SK-N-SH (cell line): ENCODE measurements around the gene AHRR. TPM values are rescaled to one million over a fixed set of nuclear protein-coding genes. Genes with fewer than 3 reads are reported as not detected.

Source experiments
- CTCF ChIA-PET: fragments of 300-600, 350-600 bp; formaldehyde crosslinking; extraction: SDS; loops from one replicate; lab custom pipeline; 2021; lab: Yijun Ruan, JAX
- POLR2A ChIA-PET: fragments of 350-600 bp; sonication (Branson Sonifier 250); formaldehyde crosslinking; extraction: SDS; loops from one replicate; lab custom pipeline; 2020; ENCODE audit warnings: antibody characterized with exemption, inconsistent platforms; lab: Yijun Ruan, JAX
- DNase-seq: peaks from one replicate; pipeline ENCODE4 v3.0.0; 2012
- H2AFZ ChIP-seq: fragments of 200-600 bp; sonication (generic); 2 replicates; pipeline ENCODE4 v1.8.1; 2016; ENCODE audit warnings: antibody characterized with exemption, mild to moderate bottlenecking, low read depth
- H3F3A ChIP-seq: fragments of 200-600 bp; sonication (generic); replicated peaks from 2 replicates; pipeline ENCODE3; 2016; ENCODE audit warnings: antibody characterized with exemption, mild to moderate bottlenecking; ENCODE audit not compliant: insufficient read depth
- H3K27ac ChIP-seq, 2 experiments: fragments of 200-500 bp in 1 of 2; fragments of 200-600 bp in 1 of 2; sonication (Bioruptor generic) in 1 of 2; sonication (generic), shearing (Covaris generic) in 1 of 2; 2 replicates each; pipeline versions ENCODE4 v1.5.1 to v1.6.1; 2014 to 2016; ENCODE audit warnings: low read depth in 2 of 2, inconsistent platforms in 1 of 2, low read length in 1 of 2, mild to moderate bottlenecking in 1 of 2, mixed read lengths in 1 of 2
- H3K27me3 ChIP-seq: fragments of 200-600 bp; sonication (generic), shearing (Covaris generic); 2 replicates; pipeline ENCODE4 v1.6.1; 2016; ENCODE audit warnings: mixed run types; ENCODE audit not compliant: insufficient read depth
- H3K36me3 ChIP-seq, 2 experiments: fragments of 200-500 bp in 1 of 2; fragments of 200-600 bp in 1 of 2; sonication (Bioruptor generic) in 1 of 2; sonication (generic) in 1 of 2; replicated peaks in 1 of 2; 2 replicates each; pipeline versions ENCODE3 to v1.5.1; 2014 to 2016; ENCODE audit warnings: low read length in 1 of 2, mild to moderate bottlenecking in 1 of 2; ENCODE audit not compliant: insufficient read depth in 2 of 2, control insufficient read depth in 1 of 2
- H3K4me1 ChIP-seq, 2 experiments: fragments of 200-500 bp in 1 of 2; fragments of 200-600 bp in 1 of 2; sonication (Bioruptor generic) in 1 of 2; sonication (generic), shearing (Covaris generic) in 1 of 2; 2 replicates each; pipeline versions ENCODE4 v1.5.1 to v1.6.1; 2014 to 2016; ENCODE audit warnings: low read depth in 1 of 2, low read length in 1 of 2, mixed run types in 1 of 2; ENCODE audit not compliant: insufficient read depth in 2 of 2, control insufficient read depth in 1 of 2
- H3K4me2 ChIP-seq: fragments of 200-600 bp; sonication (generic), shearing (Covaris generic); 2 replicates; pipeline ENCODE4 v1.6.1; 2017; ENCODE audit warnings: mixed run types
- H3K4me3 ChIP-seq, 2 experiments: fragments of 200-500 bp in 1 of 2; fragments of 200-600 bp in 1 of 2; sonication (Bioruptor generic) in 1 of 2; sonication (generic), shearing (Covaris generic) in 1 of 2; 2 replicates each; pipeline versions ENCODE4 v1.5.1 to v1.8.1; 2014 to 2016; ENCODE audit warnings: low read depth in 2 of 2, inconsistent platforms in 1 of 2, low read length in 1 of 2, mild to moderate bottlenecking in 1 of 2, mixed read lengths in 1 of 2, moderate library complexity in 1 of 2
- H3K79me2 ChIP-seq: fragments of 200-600 bp; sonication (generic); 2 replicates; pipeline ENCODE4 v1.8.1; 2017; ENCODE audit warnings: mild to moderate bottlenecking; ENCODE audit not compliant: insufficient read depth
- H3K9ac ChIP-seq: fragments of 200-600 bp; sonication (generic); 2 replicates; pipeline ENCODE4 v1.6.1; 2017; ENCODE audit warnings: mixed run types
- H3K9me2 ChIP-seq: fragments of 200-600 bp; sonication (generic); 2 replicates; pipeline ENCODE4 v1.6.1; 2017; ENCODE audit warnings: mixed run types
- H3K9me3 ChIP-seq: fragments of 200-600 bp; sonication (generic); 2 replicates; pipeline ENCODE4 v1.6.1; 2017; ENCODE audit warnings: mixed run types, mild to moderate bottlenecking, moderate library complexity
- H4K20me1 ChIP-seq: fragments of 200-600 bp; sonication (generic); 2 replicates; pipeline ENCODE4 v1.6.1; 2017; ENCODE audit warnings: mild to moderate bottlenecking, mixed run types; ENCODE audit not compliant: insufficient read depth
- ELF1 ChIP-seq: IDR thresholded peaks from 2 replicates; pipeline ENCODE4 v1.4.0; 2012
- EP300 ChIP-seq, 2 experiments: IDR thresholded peaks; 2 replicates each; pipeline versions ENCODE4 v1.4.0 to v1.6.1; 2012; ENCODE audit warnings: borderline replicate concordance in 1 of 2, low read depth in 1 of 2, low read length in 1 of 2
- EZH2phosphoT487 ChIP-seq: fragments of 200-600 bp; sonication (generic); IDR thresholded peaks from 2 replicates; pipeline ENCODE4 v1.6.1; 2017; ENCODE audit warnings: low read depth, mixed run types, mild to moderate bottlenecking, antibody characterized with exemption, moderate library complexity, borderline replicate concordance
- FOSL2 ChIP-seq: IDR thresholded peaks from 2 replicates; pipeline ENCODE4 v1.4.0; 2012; ENCODE audit warnings: low read depth, mild to moderate bottlenecking, moderate library complexity, borderline replicate concordance
- FOXJ3 ChIP-seq: sonication (generic); formaldehyde crosslinking; IDR thresholded peaks from 2 replicates; pipeline ENCODE4 v1.5.1; 2020; ENCODE audit warnings: mild to moderate bottlenecking, missing genetic modification reagents
- GABPA ChIP-seq: IDR thresholded peaks from 2 replicates; pipeline ENCODE4 v1.4.0; 2012; ENCODE audit warnings: low read depth, mild to moderate bottlenecking
- GATA2 ChIP-seq: sonication (generic); formaldehyde crosslinking; IDR thresholded peaks from 2 replicates; pipeline ENCODE4 v1.5.0; 2020; ENCODE audit warnings: mild to moderate bottlenecking, missing genetic modification reagents
- IRF3 ChIP-seq: fragments of 150-350 bp; IDR thresholded peaks from 2 replicates; pipeline ENCODE4 v1.6.1; 2016; ENCODE audit warnings: mild to moderate bottlenecking, low read depth, low read length
- JUND ChIP-seq: IDR thresholded peaks from 2 replicates; pipeline ENCODE4 v1.4.0; 2012
- NRF1 ChIP-seq: IDR thresholded peaks from 2 replicates; pipeline ENCODE4 v1.6.1; 2012; ENCODE audit warnings: low read depth, mild to moderate bottlenecking, low read length
- RAD21 ChIP-seq: IDR thresholded peaks from 2 replicates; pipeline ENCODE4 v1.6.1; 2012; ENCODE audit warnings: mild to moderate bottlenecking, low read length
- REST ChIP-seq: IDR thresholded peaks from 2 replicates; pipeline ENCODE4 v1.6.1; 2012; ENCODE audit warnings: mild to moderate bottlenecking, low read depth, low read length, moderate library complexity
- RFX5 ChIP-seq: IDR thresholded peaks from 2 replicates; pipeline ENCODE4 v1.6.1; 2012; ENCODE audit warnings: mild to moderate bottlenecking, improper control_type of control experiment, low read length
- TAF1 ChIP-seq: IDR thresholded peaks from 2 replicates; pipeline ENCODE4 v1.6.1; 2012; ENCODE audit warnings: low read depth, mild to moderate bottlenecking, low read length, moderate library complexity, borderline replicate concordance
- TEAD4 ChIP-seq: IDR thresholded peaks from 2 replicates; pipeline ENCODE4 v1.4.0; 2012; ENCODE audit warnings: mild to moderate bottlenecking, borderline replicate concordance; ENCODE audit not compliant: insufficient read depth
- USF2 ChIP-seq: fragments of 150-350 bp; IDR thresholded peaks from 2 replicates; pipeline ENCODE4 v1.6.1; 2017; ENCODE audit warnings: antibody characterized with exemption, low read length, low read depth, borderline replicate concordance
- ZBTB33 ChIP-seq: IDR thresholded peaks from 2 replicates; pipeline ENCODE4 v1.4.0; 2012; ENCODE audit warnings: low read depth, borderline replicate concordance
- WGBS: methylation state at CpG from one replicate; pipeline ENCODE4 v1.1.6; 2017; ENCODE audit warnings: low lambda C conversion rate; 5-methylcytosine and 5-hydroxymethylcytosine counted together
- polyA plus RNA-seq, 3 experiments: library from polyadenylated mRNA; depleted of rRNA; stranded (reverse); fragments of >200 nt; gene quantifications; 2 replicates each; pipeline ENCODE4 v1.2.3, GENCODE V29; 2012
- TF ChIP-seq, protein P1 (sequence below): IDR thresholded peaks from 2 replicates; pipeline ENCODE4 v1.4.0; 2012; ENCODE audit warnings: low read depth
- TF ChIP-seq, protein P2 (sequence below): IDR thresholded peaks from 2 replicates; pipeline ENCODE4; 2012

Gene AHRR
- polyA plus RNA-seq, 1 of the 3 experiments (the other 2 are of a cell fraction) = 0.71 TPM

- TF ChIP-seq RAD21 (no peak), TAF1 (no peak), REST (no peak), JUND (no peak), FOXJ3 (CRISPR knock-in tag) (no peak), ELF1 (no peak), ZBTB33 (no peak), EP300 (IDR thresholded peaks at IDR 0.05; ENCODE audit: borderline replicate concordance in 1 of 2, low read depth in 1 of 2, low read length in 1 of 2) (no peak), TEAD4 (no peak), GABPA (no peak), IRF3 (no peak), EZH2phosphoT487 (no peak), GATA2 (CRISPR knock-in tag) (no peak), NRF1 (no peak), FOSL2 (no peak), RFX5 (no peak), USF2 (no peak)
- TF ChIP-seq, protein P1, sequence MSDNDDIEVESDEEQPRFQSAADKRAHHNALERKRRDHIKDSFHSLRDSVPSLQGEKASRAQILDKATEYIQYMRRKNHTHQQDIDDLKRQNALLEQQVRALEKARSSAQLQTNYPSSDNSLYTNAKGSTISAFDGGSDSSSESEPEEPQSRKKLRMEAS = no peak
- TF ChIP-seq, protein P2, sequence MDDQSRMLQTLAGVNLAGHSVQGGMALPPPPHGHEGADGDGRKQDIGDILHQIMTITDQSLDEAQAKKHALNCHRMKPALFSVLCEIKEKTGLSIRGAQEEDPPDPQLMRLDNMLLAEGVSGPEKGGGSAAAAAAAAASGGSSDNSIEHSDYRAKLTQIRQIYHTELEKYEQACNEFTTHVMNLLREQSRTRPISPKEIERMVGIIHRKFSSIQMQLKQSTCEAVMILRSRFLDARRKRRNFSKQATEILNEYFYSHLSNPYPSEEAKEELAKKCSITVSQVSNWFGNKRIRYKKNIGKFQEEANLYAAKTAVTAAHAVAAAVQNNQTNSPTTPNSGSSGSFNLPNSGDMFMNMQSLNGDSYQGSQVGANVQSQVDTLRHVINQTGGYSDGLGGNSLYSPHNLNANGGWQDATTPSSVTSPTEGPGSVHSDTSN = no peak
- Histone ChIP-seq H3K4me1 (no peaks in the 10 kb centered on the region; a peak in 1 of 4 replicates), H3K36me3 (no peaks in the 10 kb centered on the region), H3K9me3 (no peaks in the 10 kb centered on the region), H3K9ac (no peak overlapping the region), H4K20me1 (no peaks in the 10 kb centered on the region), H3K27ac (no peak overlapping the region), H3K79me2 (no peaks in the 10 kb centered on the region), H2AFZ (no peak overlapping the region), H3F3A (no peaks in the 10 kb centered on the region), H3K4me3 (no peak overlapping the region), H3K9me2 (no peaks in the 10 kb centered on the region), H3K4me2 (no peak overlapping the region), H3K27me3 (no peaks in the 10 kb centered on the region)
- POLR2A ChIA-PET = no interaction called here
- CTCF ChIA-PET = interaction anchor here (1.1 kb wide), 1 partner anchor 10 kb away, joined by 3 read pairs; no protein-coding TSS in a partner anchor
- 82% methylated on average over 20 of the region's 24 CpGs for WGBS
- no peak for DNase-seq
Observed at GRCh38 chr5:423626-424261, 102.2 kb downstream of the AHRR start.
